DOHH2 (cell line): Measurements from ENCODE around the gene POU2AF3.

Experiments used
- H3F3A ChIP-seq: fragments of 200-600 bp; sonication (generic), shearing (Covaris generic); 2 replicates; pipeline ENCODE4 v1.6.0; 2016; ENCODE audit warnings: antibody characterized with exemption, mild to moderate bottlenecking; ENCODE audit not compliant: control insufficient read depth, insufficient read depth
- H3K27ac ChIP-seq: fragments of 200-600 bp; sonication (generic); 2 replicates; pipeline ENCODE4 v1.5.1; 2014; ENCODE audit warnings: low read depth, mild to moderate bottlenecking, low read length, moderate library complexity
- H3K27me3 ChIP-seq: fragments of 200-600 bp; sonication (generic); 2 replicates; pipeline ENCODE4 v1.6.1; 2014; ENCODE audit warnings: mild to moderate bottlenecking, low read length, mixed read lengths; ENCODE audit not compliant: control insufficient read depth
- H3K36me3 ChIP-seq: fragments of 200-600 bp; sonication (generic); 2 replicates; pipeline ENCODE4 v1.6.1; 2014; ENCODE audit warnings: mild to moderate bottlenecking, low read length, moderate library complexity, mixed read lengths; ENCODE audit not compliant: control insufficient read depth
- H3K4me1 ChIP-seq: fragments of 200-600 bp; sonication (generic); 2 replicates; pipeline ENCODE4 v1.6.1; 2014; ENCODE audit warnings: mild to moderate bottlenecking, low read length, mixed read lengths; ENCODE audit not compliant: control insufficient read depth
- H3K4me2 ChIP-seq: fragments of 200-600 bp; sonication (generic); 2 replicates; pipeline ENCODE4 v1.6.0; 2014; ENCODE audit warnings: mild to moderate bottlenecking, low read length, moderate library complexity
- H3K4me3 ChIP-seq: fragments of 200-600 bp; sonication (generic); 2 replicates; pipeline ENCODE4 v1.5.1; 2014; ENCODE audit warnings: mild to moderate bottlenecking, low read length, mixed read lengths
- H3K79me2 ChIP-seq: fragments of 200-600 bp; sonication (generic); 2 replicates; pipeline ENCODE4 v1.6.1; 2014; ENCODE audit warnings: mild to moderate bottlenecking, low read length, mixed read lengths; ENCODE audit not compliant: control insufficient read depth
- H3K9me2 ChIP-seq: fragments of 200-600 bp; sonication (generic); replicated peaks from 2 replicates; pipeline ENCODE4 v1.6.1; 2014; ENCODE audit warnings: mild to moderate bottlenecking, low read length, mixed read lengths; ENCODE audit not compliant: control insufficient read depth
- H3K9me3 ChIP-seq: fragments of 200-600 bp; sonication (generic); 2 replicates; pipeline ENCODE4 v1.6.1; 2014; ENCODE audit warnings: antibody characterized with exemption, low read length, mixed read lengths; ENCODE audit not compliant: control insufficient read depth, insufficient read depth
- H4K20me1 ChIP-seq: fragments of 200-600 bp; sonication (generic); 2 replicates; pipeline ENCODE4 v1.6.0; 2014; ENCODE audit warnings: low read depth, mild to moderate bottlenecking, antibody characterized with exemption, low read length, moderate library complexity; ENCODE audit not compliant: control insufficient read depth, insufficient read depth
- CTCF ChIP-seq: fragments of 200-600 bp; sonication (generic); IDR thresholded peaks from one replicate; pipeline ENCODE4 v1.5.1; 2014; ENCODE audit warnings: antibody characterized with exemption, mild to moderate bottlenecking, low read depth, low read length; ENCODE audit not compliant: poor library complexity, severe bottlenecking
- EZH2phosphoT487 ChIP-seq: fragments of 200-600 bp; sonication (generic); IDR thresholded peaks from 2 replicates; pipeline ENCODE4 v1.6.1; 2017; ENCODE audit warnings: borderline replicate concordance, mild to moderate bottlenecking, antibody characterized with exemption, low read length, moderate library complexity, mixed read lengths

The POU2AF3 gene

DNA sequence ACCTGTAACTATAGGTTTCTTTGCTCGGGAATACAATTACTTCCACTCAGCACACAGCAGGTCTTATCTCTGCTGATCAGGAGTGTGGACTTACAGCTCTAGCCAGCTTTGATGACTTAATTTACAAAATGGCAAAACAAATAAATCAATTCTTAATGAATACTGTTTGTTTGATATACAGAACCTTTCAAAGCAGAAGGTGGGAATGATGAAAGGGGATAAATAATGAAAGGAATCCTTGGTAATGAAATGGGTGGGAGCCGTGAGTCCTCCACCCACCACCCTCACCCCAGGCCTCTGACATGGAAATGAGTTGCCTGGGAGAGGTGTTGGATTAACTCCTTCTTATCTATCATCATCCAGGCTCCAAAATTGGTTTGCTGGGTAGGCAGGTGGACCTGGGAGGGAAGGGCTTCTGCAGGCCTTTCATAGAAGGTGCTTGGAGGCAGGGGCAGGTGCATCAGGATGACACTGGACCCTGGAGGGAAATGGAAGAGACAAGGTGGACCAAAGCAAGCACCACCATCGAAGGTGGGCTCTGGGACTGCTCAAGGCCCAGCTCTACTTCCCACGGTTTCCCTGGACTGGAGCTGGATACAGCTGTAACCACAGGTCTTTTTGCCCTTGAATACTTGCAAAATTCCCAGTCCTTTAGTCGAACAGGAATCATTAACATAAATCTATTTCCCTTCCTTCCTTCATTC lies 57.8 kb downstream of the POU2AF3 start:
- Histone ChIP-seq H3K9me2 (no peaks in the 10 kb centered on the region), H3K4me1 (peaks cover 97% of the 10 kb centered on the region), H3K9me3 (no peaks in the 10 kb centered on the region), H4K20me1 (peaks cover 44% of the 10 kb centered on the region), H3F3A (peaks cover 46% of the 10 kb centered on the region), H3K27me3 (no peaks in the 10 kb centered on the region), H3K27ac (no peak overlapping the region), H3K4me2 (no peak overlapping the region), H3K79me2 (peaks cover 30% of the 10 kb centered on the region), H3K36me3 (peaks cover 100% of the 10 kb centered on the region), H3K4me3 (no peak overlapping the region)
- TF ChIP-seq CTCF (no peak), EZH2phosphoT487 (no peak)

DNA sequence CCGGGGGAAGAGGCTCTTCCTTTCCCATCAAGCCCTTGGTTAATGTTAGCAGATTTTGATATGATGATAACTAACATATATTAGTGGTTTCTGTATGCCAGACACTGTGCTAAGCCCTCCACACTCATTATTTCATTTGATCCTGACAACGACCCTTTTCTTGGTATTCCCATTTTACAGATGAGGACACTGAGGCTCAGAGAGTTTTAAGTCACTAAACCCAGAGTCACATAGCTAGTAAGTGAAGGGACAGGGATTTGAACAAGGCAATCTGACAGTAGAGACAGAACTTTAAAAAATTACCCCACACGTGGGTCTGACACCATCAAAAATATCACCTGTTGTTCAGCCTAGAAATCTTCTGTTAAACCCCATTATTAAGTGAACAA lies 58.3 kb downstream of the POU2AF3 start:
- H3K79me2 ChIP-seq, result peaks cover 36% of the 10 kb centered on the region
- no peaks in the 10 kb centered on the region for H3K27me3 ChIP-seq
- H4K20me1 ChIP-seq, result peaks cover 49% of the 10 kb centered on the region
- no peaks in the 10 kb centered on the region for H3K9me3 ChIP-seq
- peaks cover 41% of the 10 kb centered on the region for H3F3A ChIP-seq
- H3K4me2 ChIP-seq, result no peak overlapping the region
- no peaks in the 10 kb centered on the region for H3K9me2 ChIP-seq
- H3K4me1 ChIP-seq, result peaks cover 97% of the 10 kb centered on the region
- TF ChIP-seq EZH2phosphoT487 (no peak), CTCF (no peak)
- no peak overlapping the region for H3K27ac ChIP-seq
- H3K4me3 ChIP-seq, result no peak overlapping the region
- H3K36me3 ChIP-seq, result peaks cover 100% of the 10 kb centered on the region

DNA sequence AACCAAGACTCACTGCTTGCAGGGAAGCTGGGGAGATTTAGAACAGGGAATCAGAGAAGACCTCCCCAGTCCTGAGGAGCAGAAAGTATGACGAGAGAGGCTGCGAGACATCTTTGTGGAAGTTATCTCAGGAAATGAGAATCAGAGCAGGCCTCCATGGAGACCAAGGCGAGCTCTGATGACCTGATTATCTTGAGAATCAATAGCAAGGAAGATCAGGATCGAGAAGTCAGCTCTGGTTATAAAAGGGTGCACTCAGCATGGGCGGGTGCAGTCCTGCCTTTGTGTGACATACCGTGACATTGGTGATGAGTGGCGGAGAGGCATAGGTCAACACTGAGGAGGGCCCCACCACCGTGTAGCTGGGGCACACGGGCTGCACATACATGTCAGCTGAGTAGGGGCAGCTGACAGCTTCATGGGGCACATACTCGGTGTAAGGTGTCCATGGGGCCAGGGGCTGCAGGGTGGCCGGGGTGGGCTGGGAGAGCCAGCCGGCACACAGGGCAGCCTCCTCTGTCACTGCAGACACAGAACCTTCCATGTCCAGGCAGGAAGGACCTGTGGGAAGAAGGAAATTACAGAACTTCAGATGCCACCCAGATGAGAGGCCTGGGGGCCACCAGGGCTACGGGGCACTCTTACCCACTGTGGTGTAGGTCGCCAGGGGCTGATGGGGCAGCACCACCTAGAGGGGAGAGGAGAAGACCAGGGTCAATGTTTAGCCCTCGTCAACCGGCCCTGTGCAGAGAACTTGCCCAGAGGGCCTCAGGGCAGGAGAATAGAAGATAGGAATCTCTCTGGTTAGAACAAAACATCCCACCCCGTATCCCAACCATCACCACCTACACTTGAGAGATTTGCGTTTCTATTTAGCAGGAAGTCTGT lies 59.0 kb downstream of the POU2AF3 start:
- Histone ChIP-seq H4K20me1 (peaks cover 56% of the 10 kb centered on the region), H3F3A (peaks cover 38% of the 10 kb centered on the region), H3K27me3 (no peaks in the 10 kb centered on the region), H3K27ac (no peak overlapping the region), H3K79me2 (peaks cover 43% of the 10 kb centered on the region), H3K4me3 (no peak overlapping the region), H3K9me2 (no peaks in the 10 kb centered on the region), H3K9me3 (no peaks in the 10 kb centered on the region), H3K4me1 (peaks cover 96% of the 10 kb centered on the region), H3K36me3 (peaks cover 100% of the 10 kb centered on the region), H3K4me2 (no peak overlapping the region)
- no peak for TF ChIP-seq EZH2phosphoT487
- TF ChIP-seq CTCF, result no peak
